SHP77 treated with DMSO at 0.1 percent for 48 hours (cell line): ENCODE data around the gene CSF3R.
A peak's percentile ranks its signal among the peaks of the same experiment; 100 is the strongest.
"Not testable (repeated sequence)": the region's sequence is repeated elsewhere in the genome, so short reads cannot be mapped to it uniquely, and the experiment has no call there.

Experiments used
- DNase-seq: peaks from one replicate; lab custom pipeline; 2025; lab: John Stamatoyannopoulos, UW

The CSF3R gene

DNA sequence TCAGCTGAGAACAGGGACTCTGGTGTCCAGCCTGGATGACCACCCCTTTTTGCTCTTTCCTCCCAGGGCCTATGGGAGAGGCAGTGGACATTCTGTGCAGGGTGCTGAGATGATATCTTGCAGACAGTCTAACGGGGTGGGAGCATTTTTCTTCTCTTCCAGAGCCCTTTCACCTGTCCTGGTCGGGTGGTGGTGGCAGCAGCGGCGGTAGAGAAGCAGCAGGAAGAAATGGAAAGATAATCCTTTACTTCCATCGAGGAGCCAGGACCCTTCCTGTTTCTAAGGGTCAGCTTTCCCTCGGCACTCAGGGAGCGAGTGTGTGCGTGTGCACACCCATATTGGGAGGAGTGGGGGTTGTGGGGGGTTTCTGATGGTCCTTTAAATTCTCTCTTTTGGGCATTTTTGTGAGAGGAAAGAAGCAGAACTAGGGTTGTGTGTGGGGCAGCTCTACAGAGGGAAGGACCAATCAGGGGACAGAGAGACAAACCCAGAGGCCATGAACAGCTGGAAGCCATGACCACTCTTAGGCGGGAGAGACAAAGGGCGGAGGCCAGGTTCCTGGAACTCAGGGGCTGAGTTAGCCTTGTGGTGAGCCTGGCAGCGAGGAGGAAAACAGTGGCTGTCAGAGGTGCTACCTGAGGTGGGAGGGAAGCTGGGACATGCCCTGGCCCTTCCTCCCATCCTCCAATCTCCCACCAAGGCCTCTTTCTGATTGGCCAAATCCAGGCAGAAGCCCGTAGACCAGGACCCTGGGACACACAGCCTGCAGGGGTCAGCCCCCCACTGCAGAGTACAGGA is 31.2 kb upstream of the CSF3R start:
- DNase-seq: no peak

DNA sequence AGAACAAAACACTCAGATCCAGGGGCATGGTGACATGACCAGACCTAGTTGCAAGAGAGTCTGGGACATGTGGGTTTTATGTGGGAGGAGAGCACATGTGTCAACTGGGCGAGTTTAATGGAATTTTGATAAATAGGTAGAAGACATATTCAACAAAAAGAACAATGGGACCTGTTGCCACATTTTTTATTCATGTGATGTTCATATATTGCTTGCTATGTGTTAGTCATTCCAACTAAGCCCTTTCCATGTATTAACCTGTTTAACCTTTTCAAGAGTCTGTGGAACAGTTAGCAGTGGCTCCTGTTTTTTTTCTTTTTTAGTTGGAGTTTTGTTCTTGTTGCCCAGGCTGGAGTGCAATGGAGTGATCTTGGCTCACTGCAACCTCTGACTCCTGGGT is 30.1 kb upstream of the CSF3R start:
- DNase-seq: no peak

DNA sequence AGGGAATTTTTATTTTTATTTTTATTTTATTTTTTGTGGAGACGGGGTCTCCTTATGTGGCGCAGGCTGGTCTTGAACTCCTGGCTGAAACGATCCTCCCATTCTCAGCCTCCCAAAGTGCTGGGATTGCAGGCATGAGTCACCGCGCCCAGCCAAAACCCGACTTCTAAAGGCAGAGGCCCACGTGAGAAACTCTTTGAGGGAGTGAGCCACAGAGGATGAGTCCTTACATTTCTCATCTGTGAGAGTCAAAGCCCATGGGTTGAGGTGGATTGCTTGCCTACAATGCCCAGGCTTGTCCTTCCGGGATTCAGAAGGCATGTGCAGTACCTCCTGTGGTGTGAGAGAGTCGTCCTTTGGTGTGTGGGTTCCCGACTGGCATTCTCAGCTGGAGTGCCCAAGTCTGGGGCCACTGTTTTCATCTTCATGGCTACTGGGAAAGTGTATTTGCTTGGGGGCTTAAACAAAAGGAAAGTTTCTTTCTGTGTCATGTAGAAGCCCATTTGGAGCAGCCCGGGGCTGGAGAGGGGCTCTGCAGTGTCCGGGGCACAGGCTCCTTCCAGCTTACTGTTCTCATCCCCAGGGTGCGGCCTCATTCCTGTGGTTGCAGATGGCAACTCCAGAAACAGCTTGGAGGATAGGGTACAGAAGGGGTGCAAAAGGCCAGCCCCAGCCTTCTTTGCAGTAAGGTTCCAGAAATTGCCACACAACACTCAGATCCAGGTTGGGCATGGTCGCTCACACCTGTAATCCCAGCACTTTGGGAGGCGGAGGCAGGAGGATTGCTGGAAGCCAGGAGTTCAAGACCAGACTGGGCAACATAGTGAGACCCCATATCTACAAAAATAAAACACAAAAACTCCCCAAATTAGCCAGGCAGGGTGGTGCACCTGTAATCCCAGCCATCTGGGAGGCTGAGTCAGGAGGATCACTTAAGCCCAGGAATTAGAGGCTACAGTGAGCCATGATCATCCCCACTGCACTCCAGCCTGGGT is 29.4 kb upstream of the CSF3R start:
- DNase-seq: no peak

DNA sequence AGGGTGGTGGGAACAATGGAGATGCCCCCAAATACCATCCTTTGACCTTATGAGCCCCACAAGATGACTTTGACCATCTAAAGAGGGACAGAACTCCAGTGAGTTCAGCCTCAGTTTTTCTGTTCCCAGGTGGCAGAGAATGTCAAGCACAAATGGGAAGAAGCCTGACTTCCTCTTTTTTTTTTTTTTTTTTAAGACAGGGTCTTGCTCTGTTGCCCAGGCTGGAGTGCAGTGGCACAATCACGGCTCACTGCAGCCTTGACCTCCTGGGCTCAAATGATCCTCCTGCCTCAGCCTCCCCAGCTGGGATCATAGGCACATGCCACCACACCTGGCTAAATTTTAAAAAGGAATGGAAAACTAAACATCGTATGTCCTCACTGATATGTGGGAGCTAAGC is 28.5 kb upstream of the CSF3R start:
- not testable (repeated sequence) for DNase-seq

DNA sequence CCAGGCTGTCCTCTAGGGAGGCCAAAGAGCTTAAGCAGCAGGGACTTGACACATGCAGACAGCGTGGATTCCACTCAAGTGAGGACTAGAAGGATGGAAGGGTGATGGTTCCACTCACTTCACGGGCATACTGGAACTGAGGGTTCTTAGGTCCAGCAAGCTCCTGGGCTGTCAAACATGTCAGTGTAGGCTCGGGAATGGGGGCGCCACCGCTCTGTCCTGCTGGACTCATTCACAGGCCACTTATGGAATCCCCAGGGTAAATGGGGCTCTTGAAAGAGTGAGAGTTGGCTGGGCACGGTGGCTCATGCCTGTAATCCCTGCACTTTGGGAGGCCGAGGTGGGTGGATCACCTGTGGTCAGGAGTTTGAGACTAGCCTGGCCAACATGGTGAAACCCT is 27.7 kb upstream of the CSF3R start:
- no peak for DNase-seq

DNA sequence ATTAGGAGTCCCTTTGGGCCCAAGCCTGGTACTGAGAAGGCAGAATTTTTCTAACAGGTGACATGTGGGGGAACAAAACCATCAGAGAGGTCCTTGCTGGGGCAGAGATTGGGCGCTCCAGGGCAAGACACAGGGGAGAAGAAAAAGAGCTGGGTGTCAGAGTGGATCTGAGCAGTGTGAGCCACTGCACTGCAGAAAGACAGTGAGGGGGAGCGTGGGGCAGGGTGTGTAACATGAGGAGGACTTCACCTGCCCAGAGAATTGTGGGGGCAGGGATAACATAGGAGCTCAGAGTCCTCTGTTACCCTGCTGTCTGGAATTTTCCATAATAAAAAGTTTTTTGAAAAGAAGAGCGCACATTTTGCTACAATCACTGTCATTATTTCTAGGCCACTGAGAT is 25.5 kb upstream of the CSF3R start:
- DNase-seq: no peak

DNA sequence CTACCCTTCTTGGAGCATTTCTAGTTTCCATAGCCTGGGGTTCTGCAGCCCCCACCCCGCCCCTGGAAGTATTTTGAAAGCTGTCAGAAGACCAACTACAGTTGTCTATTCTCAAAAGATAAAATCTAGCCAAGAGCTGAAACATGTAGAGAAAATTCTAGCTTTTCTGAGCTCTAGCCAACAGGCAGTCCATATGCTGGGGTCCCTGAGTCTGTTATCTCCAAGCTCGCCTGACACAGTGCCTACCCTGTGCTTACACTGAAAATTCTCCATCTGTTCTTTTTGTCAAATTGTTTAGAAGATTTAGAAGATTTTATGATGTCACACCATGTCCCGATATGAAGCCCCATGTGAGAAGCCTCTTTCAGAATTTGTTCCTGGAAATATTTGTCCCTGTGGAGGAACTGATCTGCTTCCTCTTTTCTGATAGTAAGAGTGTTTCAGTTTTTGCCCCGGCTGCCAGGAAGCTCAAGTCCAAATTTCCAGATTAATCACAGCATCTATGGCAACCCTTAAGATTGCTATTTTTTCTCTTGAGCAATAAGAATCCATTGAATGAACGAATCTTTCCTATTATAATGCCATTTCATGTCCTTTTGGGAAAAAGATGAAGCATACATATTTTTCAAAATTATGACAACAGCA is 23.7 kb upstream of the CSF3R start:
- DNase-seq: no peak

DNA sequence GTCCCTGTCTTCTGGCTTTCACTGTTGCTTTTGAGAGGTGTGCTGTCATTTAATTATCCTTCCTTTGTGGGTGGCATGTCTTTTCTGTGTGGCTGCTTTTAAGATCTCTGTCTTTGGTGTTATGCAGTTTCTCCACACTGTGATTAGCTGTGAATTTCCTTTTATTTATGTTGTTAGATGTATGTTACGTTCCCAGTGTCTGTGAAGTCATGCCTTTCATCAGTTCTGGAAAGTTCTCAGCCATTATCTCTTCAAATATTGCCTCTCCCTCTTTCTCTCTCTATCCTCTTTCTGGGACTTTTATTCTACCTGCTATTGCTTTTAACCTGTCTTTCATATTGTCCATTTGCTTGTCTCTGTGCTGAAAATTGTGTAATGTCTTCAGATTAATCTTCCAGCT is 21.0 kb upstream of the CSF3R start:
- DNase-seq: no peak

DNA sequence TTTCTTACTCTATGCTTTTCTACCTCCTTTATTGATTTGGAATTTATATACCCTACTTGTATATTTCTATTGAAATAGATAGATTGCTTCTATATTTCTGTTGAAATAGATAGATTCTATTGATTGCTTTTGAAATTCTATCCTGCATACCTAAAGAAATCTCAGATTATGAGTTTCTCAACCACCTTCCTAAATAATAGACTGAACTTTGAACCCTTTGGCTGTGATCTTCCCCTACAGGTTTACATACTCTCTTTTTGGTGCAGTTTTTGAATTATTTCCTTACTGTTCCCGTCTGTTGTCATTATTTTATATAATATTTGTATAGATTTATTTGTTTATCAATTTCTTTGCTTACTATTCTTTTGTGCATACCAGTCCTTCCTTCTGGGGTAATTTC is 20.4 kb upstream of the CSF3R start:
- no peak for DNase-seq

DNA sequence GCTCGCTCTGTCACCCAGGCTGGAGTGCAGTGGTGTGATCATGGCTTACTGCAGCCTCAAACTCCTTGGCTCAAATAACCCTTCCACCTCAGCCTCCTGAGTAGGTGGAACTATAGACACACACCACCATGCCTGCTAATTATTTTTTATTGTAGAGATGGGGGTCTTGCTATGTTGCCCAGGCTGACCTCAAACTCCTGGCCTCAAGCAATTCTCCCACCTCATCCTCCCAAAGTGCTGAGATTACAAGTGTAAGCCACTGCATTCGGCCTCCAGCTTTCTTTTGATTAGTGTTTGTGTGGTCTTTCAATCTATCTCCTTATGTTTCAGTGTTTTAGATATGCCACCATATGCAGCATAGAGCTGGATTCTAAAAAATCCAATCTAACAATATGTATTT is 19.9 kb upstream of the CSF3R start:
- no peak for DNase-seq

DNA sequence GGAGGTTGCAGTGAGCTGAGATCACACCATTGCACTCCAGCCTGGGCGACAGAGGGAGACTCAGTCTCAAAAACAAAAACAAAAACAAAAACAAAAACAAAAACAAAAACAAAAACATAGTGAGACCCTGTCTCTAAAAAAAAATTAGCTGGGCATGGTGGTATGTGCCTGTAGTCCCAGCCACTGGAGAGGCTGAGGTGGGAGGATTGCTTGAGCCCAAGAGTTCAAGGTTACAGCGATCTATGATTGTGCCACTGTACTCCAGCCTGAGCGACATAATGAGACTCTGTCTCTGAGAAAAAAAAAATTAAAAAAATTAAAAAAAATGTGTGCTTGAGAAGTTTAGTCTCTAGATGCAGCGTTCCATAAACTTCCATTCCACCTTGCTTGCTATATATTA is 19.2 kb upstream of the CSF3R start:
- DNase-seq: not testable (repeated sequence)

DNA sequence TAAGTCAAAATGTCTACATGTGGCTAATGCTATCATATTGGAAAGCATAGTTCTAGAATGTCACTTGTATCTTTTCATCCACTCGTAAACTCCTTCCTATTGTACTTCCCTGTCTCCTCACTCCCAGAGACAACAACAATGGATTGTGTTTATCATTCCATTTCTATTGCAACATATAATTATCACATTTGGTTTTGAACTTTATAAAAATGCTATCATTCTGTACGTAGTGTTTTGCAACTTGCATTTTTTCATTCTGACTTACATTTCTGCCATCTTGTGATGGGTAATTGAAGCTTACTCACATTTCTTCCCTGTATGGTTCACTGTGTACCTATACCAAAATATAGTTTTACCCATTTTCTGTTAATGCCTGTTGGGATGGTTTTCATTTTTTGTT is 14.5 kb upstream of the CSF3R start:
- no peak for DNase-seq

DNA sequence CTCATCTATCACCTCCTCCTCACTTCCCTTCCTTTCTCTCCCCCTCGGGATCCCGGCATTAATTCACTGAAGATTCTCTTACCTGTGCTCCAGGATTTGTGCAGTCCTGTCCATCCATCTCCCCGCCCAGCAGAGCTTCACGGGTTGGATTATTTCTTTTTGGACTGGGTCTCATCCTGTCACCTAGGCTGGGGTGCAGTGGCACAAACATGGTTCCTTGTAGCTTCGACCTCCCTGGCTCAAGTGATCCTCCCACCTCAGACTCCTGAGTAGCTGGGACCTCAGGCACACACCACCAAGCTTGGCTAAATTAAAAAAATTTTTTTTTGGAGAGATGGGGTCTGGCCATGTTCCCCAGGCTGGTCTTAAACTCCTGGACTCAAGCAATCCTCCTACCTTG is 12.3 kb upstream of the CSF3R start:
- DNase-seq: no peak

DNA sequence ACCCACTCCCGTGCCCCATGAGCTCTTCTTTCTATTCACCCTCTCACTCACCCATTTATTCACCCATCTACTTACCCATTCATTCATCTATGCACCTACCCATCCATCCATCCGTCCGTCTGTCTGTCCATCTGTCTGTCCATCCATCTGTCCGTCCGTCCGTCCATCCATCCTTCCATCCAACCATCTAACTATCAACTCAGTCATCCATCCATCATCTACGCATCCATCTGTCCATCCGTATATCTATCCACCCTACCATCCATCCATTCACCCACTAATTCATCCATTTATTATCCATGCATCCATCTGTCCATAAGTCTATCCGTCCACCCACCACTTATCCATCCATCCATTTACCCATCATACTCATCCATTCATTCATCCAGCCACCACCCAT is 10.8 kb upstream of the CSF3R start:
- DNase-seq: no peak

DNA sequence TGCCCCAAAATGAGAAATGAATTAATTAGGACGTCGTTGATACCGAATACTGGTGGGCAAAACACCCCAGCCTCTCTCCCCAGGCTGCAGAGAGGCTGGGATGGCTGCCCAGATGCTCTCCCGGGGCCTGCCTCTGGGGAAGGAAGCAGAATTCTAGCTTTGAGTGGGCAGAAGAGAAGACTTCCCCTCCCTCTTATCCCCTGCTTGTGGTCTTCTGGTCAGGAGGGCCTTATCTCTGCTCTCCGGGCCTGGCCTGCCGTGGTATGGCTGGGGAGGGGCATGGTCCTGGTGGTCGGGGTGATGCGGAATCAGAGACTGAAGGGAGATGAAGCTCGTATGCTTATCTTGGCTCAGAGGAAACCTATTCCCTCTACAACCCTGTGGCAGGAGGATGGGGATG is 9.8 kb upstream of the CSF3R start:
- DNase-seq: no peak

DNA sequence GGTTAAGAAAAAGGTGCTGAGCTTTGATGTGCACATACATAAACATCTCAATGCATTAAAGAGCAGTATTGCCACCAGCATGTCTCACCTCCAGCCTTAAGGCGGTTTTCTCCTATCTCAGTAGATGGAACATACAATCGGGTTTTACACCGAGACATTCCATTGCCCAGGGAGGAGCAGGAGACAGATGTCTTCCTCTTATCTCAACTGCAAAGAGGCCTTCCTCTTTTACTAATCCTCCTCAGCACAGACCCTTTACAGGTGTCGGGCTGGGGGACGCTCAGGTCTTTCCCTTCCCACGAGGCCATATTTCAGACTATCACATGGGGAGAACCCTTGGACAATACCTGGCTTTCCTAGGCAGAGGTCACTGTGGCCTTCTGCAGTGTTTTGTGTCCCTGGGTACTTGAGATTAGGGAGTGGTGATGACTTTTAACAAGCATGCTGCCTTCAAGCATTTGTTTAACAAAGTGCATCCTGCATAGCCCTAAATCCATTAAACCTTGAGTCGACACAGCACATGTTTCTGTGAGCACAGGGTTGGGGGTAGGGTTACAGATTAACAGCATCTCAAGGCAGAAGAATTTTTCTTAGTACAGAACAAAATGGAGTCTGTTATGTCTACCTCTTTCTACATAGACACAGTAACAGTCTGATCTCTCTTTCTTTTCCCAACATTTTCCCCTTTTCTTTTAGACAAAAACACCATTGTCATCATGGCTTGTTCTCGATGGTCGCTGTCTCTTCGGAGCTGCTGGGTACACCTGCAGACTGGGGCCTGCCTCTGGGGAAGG is 6.7 kb upstream of the CSF3R start:
- not testable (repeated sequence) for DNase-seq

DNA sequence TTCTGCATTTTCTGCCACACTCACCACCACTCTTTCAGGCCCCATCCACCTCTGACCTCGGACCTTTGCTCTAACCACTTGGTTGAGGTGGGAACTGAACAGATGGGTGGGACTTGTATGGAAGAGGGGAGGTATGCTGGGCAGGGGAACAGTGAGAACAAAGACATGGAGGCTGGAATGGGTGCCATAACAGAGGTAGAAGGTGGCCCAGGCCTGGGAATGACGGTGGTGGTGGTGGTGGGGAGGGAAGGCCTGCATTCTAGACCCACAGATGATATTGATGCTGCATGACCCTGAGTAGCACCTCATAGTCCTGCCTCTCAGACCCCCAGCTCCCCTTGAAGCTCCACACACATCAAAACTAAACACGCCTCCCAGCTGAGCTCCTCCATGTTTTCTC is 5.2 kb upstream of the CSF3R start:
- DNase-seq: no peak

DNA sequence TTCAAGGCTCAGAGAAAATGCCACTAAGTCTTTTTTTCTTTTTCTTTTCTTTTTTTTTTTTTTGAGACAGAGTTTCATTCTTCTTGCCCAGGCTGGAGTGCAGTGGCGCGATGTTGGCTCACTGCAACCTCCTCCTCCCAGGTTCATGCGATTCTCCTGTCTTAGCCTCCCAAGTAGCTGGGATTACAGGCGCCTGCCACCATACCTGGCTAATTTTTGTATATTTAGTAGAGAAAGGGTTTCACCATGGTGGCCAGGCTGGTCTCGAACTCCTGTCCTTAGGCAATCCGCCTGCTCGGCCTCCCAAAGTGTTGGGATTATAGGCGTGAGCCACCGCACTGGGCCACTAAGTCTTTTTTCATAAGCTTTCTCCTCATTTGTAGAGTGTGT is 4.6 kb upstream of the CSF3R start:
- DNase-seq: not testable (repeated sequence)

DNA sequence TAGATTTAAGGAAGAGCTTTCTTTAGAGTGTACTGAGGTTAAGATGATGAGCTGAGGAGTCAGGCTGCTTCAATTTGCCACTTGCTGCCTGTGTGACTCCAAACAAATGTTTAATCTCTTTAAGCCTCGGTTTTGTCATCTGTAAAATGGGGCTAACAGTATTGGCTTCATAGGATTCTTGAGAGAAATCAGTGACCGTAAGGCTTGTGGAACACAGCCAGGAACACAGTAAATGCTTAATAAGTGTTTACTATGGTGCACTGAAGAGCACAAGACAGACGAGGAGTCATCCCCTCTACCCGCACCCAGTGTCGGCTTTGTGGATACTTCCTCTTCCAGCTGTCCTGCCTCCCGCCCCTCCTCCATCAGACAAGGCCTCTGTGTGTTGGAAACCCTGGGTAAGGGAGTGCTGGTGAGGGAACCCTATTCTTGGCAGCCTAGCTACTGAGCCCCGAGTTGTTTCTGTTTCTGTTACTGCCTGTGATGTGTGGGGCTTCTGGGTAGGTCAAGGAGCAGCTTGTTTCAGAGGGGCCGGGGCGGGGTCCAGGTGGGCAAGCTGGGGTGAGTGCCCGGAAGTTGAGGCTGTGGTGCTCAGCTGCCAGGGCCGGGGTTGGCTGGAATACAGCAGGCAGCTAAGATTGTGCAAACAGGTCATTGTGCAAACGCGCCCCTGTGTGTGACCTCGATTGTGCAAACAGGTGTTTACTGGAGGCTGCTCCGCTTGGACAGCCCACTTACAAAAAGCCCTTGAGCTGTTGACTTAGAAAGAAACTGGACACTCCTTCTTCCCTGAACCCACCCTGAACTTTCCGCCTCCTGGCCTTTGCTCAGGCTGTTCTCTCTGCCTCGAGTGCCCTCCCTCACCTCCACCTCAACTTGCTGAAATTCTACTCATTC is 4.0 kb upstream of the CSF3R start:
- peak; percentile 56 for DNase-seq

DNA sequence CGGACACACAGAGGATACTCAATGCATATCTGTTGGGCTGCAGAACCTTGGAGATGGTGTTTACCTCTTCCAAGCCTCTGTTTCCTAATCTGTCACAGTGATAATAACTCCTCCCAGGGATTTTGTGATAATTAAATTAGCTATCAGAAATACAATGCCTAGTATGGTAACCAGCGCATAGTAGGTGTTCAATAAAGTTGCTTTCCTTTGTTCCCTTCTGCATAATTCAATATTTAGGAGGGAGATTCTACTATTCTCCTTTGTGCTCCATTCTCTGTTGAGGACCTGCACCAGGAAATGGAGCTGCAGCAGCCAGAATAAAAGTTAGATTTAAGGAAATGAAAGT is 3.4 kb upstream of the CSF3R start:
- no peak for DNase-seq

DNA sequence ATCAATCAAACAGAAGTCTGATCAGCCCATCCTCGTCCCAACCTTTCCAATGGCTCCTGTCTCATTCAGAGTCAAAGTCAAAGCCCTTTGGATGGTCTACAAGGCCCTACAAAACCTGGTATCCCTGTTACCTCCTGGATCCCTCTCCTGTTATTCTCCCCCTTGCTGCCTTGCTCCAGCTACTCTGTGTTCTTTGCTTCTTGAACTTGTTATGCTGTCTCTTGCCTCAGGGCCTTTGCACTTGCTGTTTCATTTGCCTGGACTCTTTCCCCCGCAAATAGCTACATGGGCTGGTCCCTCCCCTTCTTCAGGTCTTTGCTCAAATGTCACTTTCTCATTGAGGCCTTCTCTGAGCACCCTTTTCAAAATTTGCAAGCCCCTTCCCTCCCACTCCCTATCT is 1.4 kb upstream of the CSF3R start:
- no peak for DNase-seq
